LNCaP clone FGC (cell line): ENCODE data around the gene NUP133.

Experiments
- DNase-seq: peaks from one replicate; pipeline ENCODE4 v3.0.0-alpha.2; 2011; ENCODE audit warnings: low read depth
- H3K4me3 ChIP-seq: 2 replicates; pipeline ENCODE4 v1.5.1; 2011; ENCODE audit warnings: mild to moderate bottlenecking, low read depth, low read length, control low read depth
- TF ChIP-seq, protein P1 (sequence below): IDR thresholded peaks from 2 replicates; pipeline ENCODE4 v1.5.1; 2012; ENCODE audit warnings: mild to moderate bottlenecking; ENCODE audit not compliant: control insufficient read depth, insufficient read depth; ENCODE audit errors: extremely low read depth

NUP133 gene

DNA sequence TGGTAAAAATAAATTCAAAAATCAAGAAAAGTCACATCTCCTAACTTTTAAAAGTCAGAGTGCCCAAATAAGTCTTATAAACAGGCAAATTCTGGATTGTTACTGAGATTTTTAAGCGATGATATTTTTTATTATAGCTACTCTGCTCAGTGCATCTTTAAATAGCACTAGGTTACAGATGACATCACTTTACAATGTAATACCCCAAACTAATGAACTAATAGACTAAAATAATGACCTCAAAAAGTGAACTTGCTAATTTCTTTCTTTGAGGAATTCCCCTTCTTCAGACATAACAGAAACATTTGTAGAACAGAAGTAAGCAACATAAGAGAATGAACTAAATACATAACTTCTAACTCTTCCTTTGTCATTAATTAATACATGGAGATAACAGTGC is 41.3 kb downstream of the NUP133 start:
- H3K4me3 ChIP-seq = no peak overlapping the region
- TF ChIP-seq, protein P1, sequence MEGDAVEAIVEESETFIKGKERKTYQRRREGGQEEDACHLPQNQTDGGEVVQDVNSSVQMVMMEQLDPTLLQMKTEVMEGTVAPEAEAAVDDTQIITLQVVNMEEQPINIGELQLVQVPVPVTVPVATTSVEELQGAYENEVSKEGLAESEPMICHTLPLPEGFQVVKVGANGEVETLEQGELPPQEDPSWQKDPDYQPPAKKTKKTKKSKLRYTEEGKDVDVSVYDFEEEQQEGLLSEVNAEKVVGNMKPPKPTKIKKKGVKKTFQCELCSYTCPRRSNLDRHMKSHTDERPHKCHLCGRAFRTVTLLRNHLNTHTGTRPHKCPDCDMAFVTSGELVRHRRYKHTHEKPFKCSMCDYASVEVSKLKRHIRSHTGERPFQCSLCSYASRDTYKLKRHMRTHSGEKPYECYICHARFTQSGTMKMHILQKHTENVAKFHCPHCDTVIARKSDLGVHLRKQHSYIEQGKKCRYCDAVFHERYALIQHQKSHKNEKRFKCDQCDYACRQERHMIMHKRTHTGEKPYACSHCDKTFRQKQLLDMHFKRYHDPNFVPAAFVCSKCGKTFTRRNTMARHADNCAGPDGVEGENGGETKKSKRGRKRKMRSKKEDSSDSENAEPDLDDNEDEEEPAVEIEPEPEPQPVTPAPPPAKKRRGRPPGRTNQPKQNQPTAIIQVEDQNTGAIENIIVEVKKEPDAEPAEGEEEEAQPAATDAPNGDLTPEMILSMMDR = no peak
- no peak for DNase-seq

DNA sequence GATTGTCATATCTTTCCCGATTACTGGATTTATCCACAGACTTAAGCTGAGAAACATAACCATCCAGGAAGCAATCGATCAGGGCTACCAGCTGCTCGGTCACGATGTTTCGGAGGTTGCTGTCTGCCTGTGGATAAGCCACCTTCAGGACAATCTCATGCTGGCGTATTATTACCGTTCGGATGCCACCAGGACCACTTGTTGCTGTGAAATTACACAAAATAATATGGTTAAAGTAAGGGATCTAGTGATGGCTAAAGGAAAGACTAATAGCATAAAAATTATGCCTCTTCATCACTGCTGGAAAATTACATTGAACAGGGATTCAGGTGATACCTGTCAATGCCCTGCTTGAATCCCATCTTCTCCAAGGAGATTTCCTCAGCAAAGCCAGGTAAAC is 43.5 kb downstream of the NUP133 start:
- H3K4me3 ChIP-seq = no peak overlapping the region
- DNase-seq = no peak
- TF ChIP-seq, protein P1 = no peak

- TF ChIP-seq, protein P1 = no peak
- no peak overlapping the region for H3K4me3 ChIP-seq
- DNase-seq = no peak
Observed at GRCh38 chr1:229461032-229461668, 47.0 kb downstream of the NUP133 start.

DNA sequence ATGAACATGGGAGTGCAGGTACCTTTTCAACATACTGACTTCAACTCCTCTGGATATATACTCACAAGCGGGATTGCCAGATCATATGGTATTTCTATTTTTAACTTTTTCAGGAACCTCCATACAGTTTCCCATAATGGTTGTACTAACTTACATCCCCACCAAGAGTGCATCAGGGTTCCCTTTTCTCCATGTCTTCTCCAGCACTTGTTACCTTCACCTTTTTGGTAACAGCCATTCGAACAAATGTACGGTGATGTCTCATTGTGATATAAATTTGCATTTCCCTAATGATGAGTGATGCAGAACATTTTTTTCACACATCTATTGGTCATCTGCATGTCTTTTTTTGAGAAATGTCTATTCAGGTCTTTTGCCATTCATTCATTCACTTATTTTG is 48.3 kb downstream of the NUP133 start:
- TF ChIP-seq, protein P1 = no peak
- H3K4me3 ChIP-seq = no peak overlapping the region
- no peak for DNase-seq

GRCh38 chr1:229457436-229457835 is 50.7 kb downstream of the NUP133 start:
- TF ChIP-seq, protein P1 = no peak
- no peak for DNase-seq
- H3K4me3 ChIP-seq = no peak overlapping the region

DNA sequence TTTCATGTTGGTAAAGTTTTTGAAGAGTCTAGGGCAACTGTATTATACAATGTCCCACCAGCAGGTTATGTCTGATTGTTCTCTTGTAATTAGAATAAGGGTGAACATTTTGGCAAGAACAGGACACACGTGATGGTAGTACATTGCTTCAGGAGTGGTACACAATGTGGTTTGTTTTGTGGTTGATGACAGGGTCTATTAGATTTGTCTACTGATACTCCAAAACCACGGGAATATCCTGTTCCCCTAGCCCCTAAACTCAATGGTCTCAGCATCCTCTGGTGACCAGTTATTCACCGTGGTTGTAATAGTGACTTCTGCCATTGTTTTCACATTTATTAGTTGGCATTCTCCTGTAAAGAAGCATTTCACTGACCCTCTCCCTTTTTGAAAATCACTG is 52.1 kb downstream of the NUP133 start:
- no peak overlapping the region for H3K4me3 ChIP-seq
- DNase-seq = no peak
- TF ChIP-seq, protein P1 = no peak

DNA sequence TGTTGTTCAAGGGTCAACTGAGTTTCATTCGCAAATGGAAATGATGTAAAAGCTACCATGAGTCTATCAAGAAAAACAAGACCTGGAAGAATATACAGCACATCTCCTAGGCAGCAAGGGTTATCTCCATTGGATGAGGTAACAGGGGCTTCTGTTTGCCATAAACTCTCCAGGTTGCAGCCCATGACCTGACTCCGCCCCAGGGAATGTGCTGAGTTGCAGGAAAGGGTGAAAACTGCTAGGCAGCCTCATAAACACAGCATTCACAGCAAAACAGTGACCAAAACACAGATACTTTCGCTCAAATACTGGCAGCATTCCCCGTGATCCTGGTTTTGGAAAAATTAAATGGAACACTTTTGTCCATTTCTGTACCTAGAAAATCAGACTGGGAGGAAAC is 54.1 kb downstream of the NUP133 start:
- H3K4me3 ChIP-seq = no peak overlapping the region
- no peak for DNase-seq
- TF ChIP-seq, protein P1 = no peak
